ENCODE results near the gene TMEM98.

DNA sequence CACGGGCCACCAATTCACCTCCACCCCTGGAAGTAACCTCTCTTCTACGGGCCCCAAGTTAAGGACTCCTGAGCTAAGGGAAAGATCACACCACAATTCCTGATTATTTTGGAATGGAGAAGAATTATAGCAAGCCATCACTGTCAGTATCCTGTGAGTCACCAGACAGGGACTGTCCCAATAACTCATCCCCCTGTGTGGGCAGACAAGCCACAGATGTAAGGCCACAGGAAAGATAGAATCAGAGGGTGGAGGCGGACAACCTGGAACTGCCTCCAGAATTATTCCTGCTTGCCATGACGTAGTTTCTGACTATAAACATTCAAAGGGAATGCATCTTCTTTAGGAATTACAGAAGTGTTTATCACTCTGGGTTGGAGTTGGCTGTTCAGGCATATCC, 45.2 kb upstream of the TMEM98 start:
- TF ChIP-seq POLR2A (IDR thresholded peaks at IDR 0.05), result no peak
- TF ChIP-seq, protein P1, sequence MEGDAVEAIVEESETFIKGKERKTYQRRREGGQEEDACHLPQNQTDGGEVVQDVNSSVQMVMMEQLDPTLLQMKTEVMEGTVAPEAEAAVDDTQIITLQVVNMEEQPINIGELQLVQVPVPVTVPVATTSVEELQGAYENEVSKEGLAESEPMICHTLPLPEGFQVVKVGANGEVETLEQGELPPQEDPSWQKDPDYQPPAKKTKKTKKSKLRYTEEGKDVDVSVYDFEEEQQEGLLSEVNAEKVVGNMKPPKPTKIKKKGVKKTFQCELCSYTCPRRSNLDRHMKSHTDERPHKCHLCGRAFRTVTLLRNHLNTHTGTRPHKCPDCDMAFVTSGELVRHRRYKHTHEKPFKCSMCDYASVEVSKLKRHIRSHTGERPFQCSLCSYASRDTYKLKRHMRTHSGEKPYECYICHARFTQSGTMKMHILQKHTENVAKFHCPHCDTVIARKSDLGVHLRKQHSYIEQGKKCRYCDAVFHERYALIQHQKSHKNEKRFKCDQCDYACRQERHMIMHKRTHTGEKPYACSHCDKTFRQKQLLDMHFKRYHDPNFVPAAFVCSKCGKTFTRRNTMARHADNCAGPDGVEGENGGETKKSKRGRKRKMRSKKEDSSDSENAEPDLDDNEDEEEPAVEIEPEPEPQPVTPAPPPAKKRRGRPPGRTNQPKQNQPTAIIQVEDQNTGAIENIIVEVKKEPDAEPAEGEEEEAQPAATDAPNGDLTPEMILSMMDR (IDR thresholded peaks at IDR 0.05), result no peak

Data from prostate gland (tissue), 2 donors.